Suprapubic skin (tissue), 4 donors: Measurements from ENCODE around the gene TOMM40.

ENCODE experiments used
- CTCF ChIP-seq, 2 donors: fragments of 200-600 bp in 1 of 2; fragments of 450-650 bp in 1 of 2; sonication (generic) in 1 of 2; IDR thresholded peaks; one replicate each; pipeline ENCODE4 v1.5.1; 2016 to 2019; ENCODE audit warnings: antibody characterized with exemption in 2 of 2, mild to moderate bottlenecking in 1 of 2, moderate library complexity in 1 of 2
- EP300 ChIP-seq: sonication (generic); formaldehyde crosslinking; IDR thresholded peaks from one replicate; pipeline ENCODE4 v1.6.1; 2017; ENCODE audit warnings: antibody characterized with exemption
- POLR2A ChIP-seq, 2 donors: fragments of 450-650 bp; IDR thresholded peaks; one replicate each; pipeline ENCODE4 v1.6.1; 2017; ENCODE audit warnings: antibody characterized with exemption in 2 of 2, mild to moderate bottlenecking in 2 of 2, moderate library complexity in 2 of 2
- POLR2AphosphoS5 ChIP-seq, 3 donors: sonication (generic); formaldehyde crosslinking; IDR thresholded peaks; one replicate each; pipeline ENCODE4 v1.6.1; 2017; ENCODE audit warnings: antibody characterized with exemption in 3 of 3

GRCh38 chr19:44949550-44949949 is 58.5 kb downstream of the TOMM40 start:
- TF ChIP-seq CTCF (IDR thresholded peaks at IDR 0.05): no peak
- TF ChIP-seq POLR2AphosphoS5 (IDR thresholded peaks at IDR 0.05): no peak
- TF ChIP-seq POLR2A (IDR thresholded peaks at IDR 0.05): no peak
- TF ChIP-seq EP300: no peak
